PC-3 (cell line): ENCODE data around the gene PLXNA2.

Experiments
- CTCF ChIP-seq: fragments of 300-600 bp; sonication (generic); conservative IDR thresholded peaks from 2 replicates; pipeline ENCODE4 v1.5.1; 2017; ENCODE audit warnings: antibody characterized with exemption, low read depth, mild to moderate bottlenecking, low read length
- EZH2 ChIP-seq: fragments of 300-600 bp; sonication (generic); IDR thresholded peaks from one replicate; pipeline ENCODE4 v1.6.1; 2017; ENCODE audit warnings: antibody characterized with exemption, mild to moderate bottlenecking, low read length; ENCODE audit not compliant: unreplicated experiment
- EZH2phosphoT487 ChIP-seq: fragments of 300-600 bp; sonication (generic); IDR thresholded peaks from 2 replicates; pipeline ENCODE4 v1.6.1; 2018; ENCODE audit warnings: mild to moderate bottlenecking, antibody characterized with exemption, low read length, borderline replicate concordance

DNA sequence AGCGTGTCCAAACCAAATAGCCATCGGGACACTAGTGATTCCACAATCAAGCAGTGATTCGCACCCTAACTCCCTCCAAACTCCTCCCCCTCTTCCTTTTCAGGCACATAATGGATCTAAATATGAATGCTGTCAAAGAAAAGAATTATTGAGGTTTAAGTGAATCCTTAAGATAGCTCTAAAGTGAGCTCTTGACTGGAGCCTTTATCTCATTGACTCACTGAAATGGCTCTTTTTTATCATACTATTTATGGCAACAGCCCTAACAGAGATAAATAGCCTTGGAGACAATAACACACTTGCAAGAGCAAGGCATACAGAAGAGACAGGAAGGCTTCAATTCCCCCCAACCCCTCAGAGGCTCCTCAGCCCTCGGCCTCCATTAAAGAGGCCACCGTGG is 143.3 kb downstream of the PLXNA2 start:
- TF ChIP-seq CTCF, result no peak
- no peak for TF ChIP-seq EZH2phosphoT487
- no peak for TF ChIP-seq EZH2
